Mesodermal cell (in vitro differentiated cells): Measurements from ENCODE around the gene SMYD4.
"Not testable (repeated sequence)": the region's sequence is repeated elsewhere in the genome, so short reads cannot be mapped to it uniquely, and the experiment has no call there.

Experiments
- H3K27ac ChIP-seq: 2 replicates; pipeline ENCODE4 v1.7.0; 2013; ENCODE audit warnings: mild to moderate bottlenecking, low read depth, low read length, moderate library complexity; ENCODE audit not compliant: severe bottlenecking
- H3K36me3 ChIP-seq: 2 replicates; pipeline ENCODE4 v1.7.1; 2013; ENCODE audit warnings: mild to moderate bottlenecking, low read length, moderate library complexity; ENCODE audit not compliant: control insufficient read depth, insufficient read depth
- H3K4me1 ChIP-seq: one replicate; pipeline ENCODE4 v1.7.1; 2013; ENCODE audit warnings: mild to moderate bottlenecking, low read length; ENCODE audit not compliant: insufficient read depth, control insufficient read depth, poor library complexity, severe bottlenecking
- H3K4me3 ChIP-seq: 2 replicates; pipeline ENCODE4 v1.7.0; 2013; ENCODE audit warnings: low read length, control low read depth, mild to moderate bottlenecking; ENCODE audit not compliant: insufficient read depth, poor library complexity, severe bottlenecking; ENCODE audit errors: extremely low read depth
- H3K9me3 ChIP-seq: 2 replicates; pipeline ENCODE4 v1.7.1; 2013; ENCODE audit warnings: mild to moderate bottlenecking, low read length, moderate library complexity; ENCODE audit not compliant: control insufficient read depth
- WGBS, 2 experiments: methylation state at CpG; one replicate each; pipeline ENCODE4 v1.1.5; 2013; ENCODE audit warnings: missing lambda C conversion rate in 2 of 2; ENCODE audit not compliant: insufficient coverage in 2 of 2; 5-methylcytosine and 5-hydroxymethylcytosine counted together

SMYD4 gene

DNA sequence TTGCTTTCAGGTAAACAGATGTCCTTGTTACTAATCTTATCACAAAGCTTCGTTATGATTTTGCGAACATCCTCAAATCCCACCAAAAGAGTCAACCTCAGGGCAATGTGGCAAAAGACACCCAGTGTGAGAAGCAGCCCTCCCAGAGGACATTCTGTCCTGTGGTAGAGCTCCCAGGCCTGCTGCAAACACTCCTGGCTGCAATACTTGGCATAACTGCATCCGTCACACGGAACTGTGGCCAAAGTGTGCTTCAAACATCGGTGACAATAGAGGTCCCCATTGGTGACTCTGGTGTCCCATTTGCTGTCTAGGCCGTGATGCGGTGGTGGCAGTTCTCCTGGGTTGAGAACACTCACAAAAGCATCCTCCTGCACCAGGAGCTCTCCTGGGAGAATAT is 29.5 kb downstream of the SMYD4 start:
- no peaks in the 10 kb centered on the region for H3K4me1 ChIP-seq
- no peak overlapping the region for H3K4me3 ChIP-seq
- peaks cover 62% of the 10 kb centered on the region for H3K36me3 ChIP-seq
- 98 to 100% methylated on average over 5 of the region's 7 CpGs for WGBS, 2 experiments
- no peak overlapping the region for H3K27ac ChIP-seq
- no peaks in the 10 kb centered on the region for H3K9me3 ChIP-seq

DNA sequence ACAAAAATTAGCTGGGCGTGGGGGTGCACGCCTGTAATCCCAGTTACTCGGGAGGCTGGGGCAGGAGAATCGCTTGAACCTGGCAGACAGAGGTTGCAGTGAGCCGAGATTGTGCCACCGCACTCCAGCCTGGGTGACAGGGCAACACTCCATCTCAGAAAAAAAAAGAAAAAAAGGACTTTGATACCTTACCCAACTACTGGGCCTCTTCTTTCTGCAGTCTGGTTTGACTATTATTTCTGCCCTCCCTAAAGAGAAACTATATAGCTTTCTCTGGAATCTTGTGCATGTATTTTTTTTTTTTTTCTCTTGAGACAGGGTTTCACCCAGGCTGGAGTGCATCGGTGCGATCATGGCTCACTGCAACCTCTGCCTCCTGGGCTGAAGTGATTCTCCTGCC is 31.9 kb downstream of the SMYD4 start:
- not testable (repeated sequence) for H3K4me3 ChIP-seq, H3K9me3 ChIP-seq, H3K4me1 ChIP-seq, H3K27ac ChIP-seq
- H3K36me3 ChIP-seq = peaks cover 50% of the 10 kb centered on the region
- WGBS, 2 experiments = 80 to 100% methylated on average over 5 to 6 of the region's 8 CpGs

DNA sequence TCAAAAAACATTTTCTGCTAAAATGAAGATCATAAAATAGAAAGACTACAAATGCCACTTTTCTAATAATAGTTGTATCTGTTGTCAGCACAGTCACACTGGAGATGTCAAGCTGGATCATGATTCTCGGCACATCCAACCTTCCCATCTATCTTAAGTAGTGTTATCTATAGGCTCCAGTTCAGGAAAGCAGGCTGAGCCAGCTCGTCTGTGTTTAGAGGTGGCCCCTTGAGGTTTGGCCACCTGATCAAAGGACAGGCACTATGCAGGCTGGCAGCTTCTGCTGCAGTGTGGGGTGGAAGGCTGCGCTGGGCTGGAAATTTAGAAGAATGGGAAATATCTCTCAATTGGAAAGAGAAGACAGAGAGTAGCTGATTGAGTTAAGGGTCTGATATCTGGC is 32.4 kb downstream of the SMYD4 start:
- H3K9me3 ChIP-seq = no peaks in the 10 kb centered on the region
- no peak overlapping the region for H3K4me3 ChIP-seq
- 93 to 97% methylated on average over 3 of the region's 3 CpGs for WGBS, 2 experiments
- no peak overlapping the region for H3K27ac ChIP-seq
- no peaks in the 10 kb centered on the region for H3K4me1 ChIP-seq
- H3K36me3 ChIP-seq = peaks cover 44% of the 10 kb centered on the region

DNA sequence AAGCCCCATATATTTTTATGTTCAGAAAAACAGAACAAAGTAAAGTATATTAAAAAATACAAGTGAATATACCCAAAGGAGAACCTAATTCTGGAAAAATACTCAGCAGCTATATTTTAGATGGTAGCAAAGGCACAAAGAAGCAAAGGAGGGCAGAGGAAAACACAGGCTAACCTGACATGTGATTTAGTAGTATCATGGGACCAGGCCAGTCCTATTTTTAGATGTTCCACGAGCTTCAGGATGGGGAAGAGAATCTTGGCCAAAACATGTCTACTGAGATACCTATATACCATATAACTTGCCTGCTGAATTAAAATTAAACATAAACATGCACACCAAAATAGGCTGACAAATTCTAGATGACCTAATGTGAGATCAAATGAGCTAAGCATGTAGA is 32.9 kb downstream of the SMYD4 start:
- H3K36me3 ChIP-seq = peaks cover 39% of the 10 kb centered on the region
- WGBS, 2 experiments = 100% methylated on average over 1 of the region's 1 CpG; no CpG with 5 or more reads in 1 of the 2 experiments
- H3K4me3 ChIP-seq = no peak overlapping the region
- no peaks in the 10 kb centered on the region for H3K4me1 ChIP-seq
- no peaks in the 10 kb centered on the region for H3K9me3 ChIP-seq
- no peak overlapping the region for H3K27ac ChIP-seq

DNA sequence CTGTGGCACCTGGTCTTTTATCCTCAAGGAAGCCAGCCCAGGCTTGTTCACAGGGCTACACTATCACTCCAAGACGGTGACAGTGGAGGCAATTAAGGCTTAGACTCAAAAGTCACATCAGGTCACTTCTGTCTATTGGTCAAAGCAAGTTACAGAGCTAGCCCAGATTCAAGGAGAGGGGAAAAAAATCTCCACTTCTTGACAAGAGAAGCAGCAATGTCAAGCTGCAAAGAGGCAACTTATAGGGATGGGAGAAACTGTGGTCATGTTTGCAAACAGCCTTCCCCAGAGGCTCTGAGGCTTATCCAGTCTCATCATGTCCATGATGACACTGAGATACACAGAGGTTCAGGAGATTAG is 36.3 kb downstream of the SMYD4 start:
- H3K36me3 ChIP-seq = peaks cover 14% of the 10 kb centered on the region
- peak overlapping the region; percentile 39 for H3K27ac ChIP-seq
- H3K4me1 ChIP-seq = no peaks in the 10 kb centered on the region
- 92 to 100% methylated on average over 1 of the region's 1 CpG for WGBS, 2 experiments
- H3K4me3 ChIP-seq = no peak overlapping the region
- H3K9me3 ChIP-seq = no peaks in the 10 kb centered on the region

DNA sequence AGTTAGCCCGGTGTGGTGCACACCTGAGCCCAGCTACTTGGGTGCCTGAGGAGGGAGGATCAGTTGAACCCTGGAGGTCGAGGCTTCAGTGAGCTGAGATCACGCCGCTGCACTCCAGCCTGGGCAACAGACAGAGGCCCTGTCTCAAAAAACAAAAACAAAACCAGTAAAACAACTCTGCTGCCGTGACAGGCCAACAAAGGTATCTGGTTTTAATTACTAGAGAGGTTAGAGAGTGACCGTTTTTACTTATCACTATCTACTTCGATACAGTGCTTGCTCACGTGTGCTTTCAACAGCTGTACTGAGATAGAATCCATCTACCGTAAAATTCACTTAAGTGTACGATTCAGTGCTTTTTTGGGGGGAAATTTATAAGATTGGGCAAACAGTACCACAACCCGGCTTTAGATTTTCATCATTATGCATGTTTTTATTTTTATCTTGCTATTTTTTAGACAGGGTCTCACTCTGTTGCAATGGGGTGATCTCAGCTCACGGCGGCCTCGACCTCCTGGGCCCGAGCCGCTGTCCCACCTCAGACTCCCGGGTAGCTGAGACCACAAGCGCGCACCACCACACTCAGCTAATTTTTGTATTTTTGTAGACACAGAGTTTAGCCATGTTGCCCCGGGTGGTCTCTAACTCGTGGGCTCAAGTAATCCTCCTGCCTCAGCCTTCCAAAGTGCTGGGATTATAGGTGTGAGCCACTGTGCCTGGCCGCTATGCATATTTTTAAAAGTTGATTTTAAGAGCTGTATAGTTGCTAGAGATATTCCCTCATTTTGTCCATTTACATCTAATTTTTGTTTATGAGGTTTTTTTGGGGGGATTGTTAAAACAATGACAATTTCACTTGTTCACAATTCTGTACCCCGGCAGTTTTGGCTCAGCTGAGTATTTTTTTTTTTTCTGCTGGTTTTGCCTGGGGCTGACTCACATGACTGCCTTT is 36.9 kb downstream of the SMYD4 start:
- Histone ChIP-seq H3K4me3 (no peak overlapping the region), H3K36me3 (peaks cover 9% of the 10 kb centered on the region), H3K4me1 (no peaks in the 10 kb centered on the region), H3K9me3 (no peaks in the 10 kb centered on the region), H3K27ac (peak overlapping the region; percentile 39)
- 87 to 95% methylated on average over 17 to 18 of the region's 23 CpGs for WGBS, 2 experiments

DNA sequence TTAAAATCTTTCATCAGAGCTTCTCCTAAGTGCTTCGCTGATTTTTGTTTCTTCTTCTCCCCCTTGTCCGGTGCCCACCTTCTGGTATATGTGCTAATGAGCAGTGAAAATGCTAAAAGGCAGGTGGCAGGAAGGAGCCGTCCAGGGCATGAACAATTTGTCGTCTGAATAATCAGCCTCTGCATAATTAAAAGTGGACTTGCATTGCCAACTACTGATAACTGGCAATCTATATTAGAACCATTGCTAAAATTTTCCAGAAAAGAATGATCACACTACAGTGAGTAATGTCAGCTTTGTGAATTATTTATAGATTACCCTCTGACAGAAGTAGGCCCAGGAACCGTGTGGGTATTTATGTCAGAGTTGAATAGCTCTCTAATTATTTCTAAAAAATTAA is 39.8 kb downstream of the SMYD4 start:
- Histone ChIP-seq H3K9me3 (no peaks in the 10 kb centered on the region), H3K36me3 (peaks cover 14% of the 10 kb centered on the region), H3K4me3 (no peak overlapping the region), H3K27ac (no peak overlapping the region), H3K4me1 (no peaks in the 10 kb centered on the region)
- WGBS, 2 experiments = 0% methylated on average over 1 of the region's 5 CpGs

DNA sequence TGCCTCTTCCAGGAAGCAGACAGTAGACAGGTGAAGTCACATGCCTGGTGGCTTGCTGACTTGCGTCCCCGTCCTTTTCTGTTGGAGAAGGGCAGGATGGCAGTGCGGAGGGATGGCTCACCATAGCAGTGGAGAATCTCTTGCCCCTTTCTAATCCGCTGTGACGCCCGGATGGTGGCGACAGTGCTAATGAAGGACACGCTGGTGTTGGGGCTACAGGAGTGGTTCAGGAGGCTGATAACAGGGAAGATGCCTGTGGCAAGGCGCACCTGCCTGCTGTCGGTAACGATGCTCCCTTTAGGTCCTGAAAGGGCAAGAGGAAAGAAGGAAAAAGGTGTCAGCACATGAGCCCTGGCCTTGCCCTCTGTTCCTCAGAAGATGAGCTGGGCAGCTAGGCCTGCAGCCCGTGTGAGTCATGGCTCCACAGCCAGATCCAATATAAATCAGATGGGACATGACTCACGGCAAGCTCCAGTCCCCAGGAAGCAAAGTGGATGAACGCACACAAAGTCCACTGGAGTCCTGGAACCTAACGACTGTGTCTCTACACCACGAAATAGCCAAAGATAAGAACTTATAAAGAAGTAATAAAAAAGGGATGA is 42.3 kb downstream of the SMYD4 start:
- 93 to 94% methylated on average over 11 to 13 of the region's 16 CpGs for WGBS, 2 experiments
- Histone ChIP-seq H3K36me3 (peaks cover 26% of the 10 kb centered on the region), H3K4me3 (no peak overlapping the region), H3K27ac (peak overlapping the region; percentile 65), H3K9me3 (no peaks in the 10 kb centered on the region), H3K4me1 (peaks cover 6% of the 10 kb centered on the region)

DNA sequence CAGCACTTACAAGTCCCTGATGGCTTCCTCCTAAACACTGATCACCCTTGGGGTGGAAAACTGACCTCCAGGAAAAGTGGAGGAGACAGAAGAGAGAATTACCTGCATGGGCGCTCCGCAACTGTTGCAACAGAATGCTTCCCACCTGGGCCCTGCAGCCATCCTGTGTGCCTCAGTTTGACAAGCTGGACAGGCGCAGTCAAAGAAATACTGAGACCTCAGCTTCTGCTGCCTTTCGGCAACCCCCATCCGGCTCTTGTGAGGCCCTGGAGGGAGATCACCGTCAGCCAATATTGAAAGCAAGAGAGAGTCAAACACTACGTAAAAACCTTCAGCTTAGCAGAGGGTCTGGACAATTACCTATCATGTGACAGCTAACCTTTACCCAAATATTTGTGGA is 43.0 kb downstream of the SMYD4 start:
- Histone ChIP-seq H3K36me3 (peaks cover 33% of the 10 kb centered on the region), H3K9me3 (no peaks in the 10 kb centered on the region), H3K4me1 (peaks cover 6% of the 10 kb centered on the region), H3K4me3 (no peak overlapping the region), H3K27ac (no peak overlapping the region)
- WGBS, 2 experiments = 92 to 97% methylated on average over 6 of the region's 7 CpGs

DNA sequence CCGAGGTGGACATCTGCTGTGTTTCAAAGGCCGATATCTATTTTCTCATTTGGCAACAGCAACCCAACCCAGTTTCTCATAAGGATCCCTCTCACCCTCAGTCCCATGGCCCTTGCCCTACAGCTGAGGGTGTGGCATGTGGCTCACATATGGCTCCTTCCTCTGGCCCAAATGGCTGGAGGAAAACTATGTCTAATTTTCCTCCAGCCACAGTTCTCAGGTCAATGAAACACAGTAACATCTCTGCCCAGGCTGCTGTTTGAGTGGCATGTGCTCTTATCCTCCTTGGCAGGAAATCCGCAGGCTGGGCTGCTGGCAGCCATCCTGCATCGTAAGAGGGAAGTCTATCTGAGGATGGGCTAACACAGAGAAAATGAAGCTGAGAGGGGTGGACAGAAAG is 43.8 kb downstream of the SMYD4 start:
- Histone ChIP-seq H3K36me3 (peaks cover 40% of the 10 kb centered on the region), H3K27ac (no peak overlapping the region), H3K4me3 (no peak overlapping the region), H3K9me3 (no peaks in the 10 kb centered on the region), H3K4me1 (peaks cover 6% of the 10 kb centered on the region)
- 97 to 100% methylated on average over 4 of the region's 4 CpGs for WGBS, 2 experiments
